ENCODE data around the gene FABP3. TPM values are rescaled to one million over a fixed set of nuclear protein-coding genes. Genes with fewer than 3 reads are reported as not detected.

FABP3 gene
- total RNA-seq (2021; ENCODE audit: unreplicated experiment) = 0.49 TPM
- polyA plus RNA-seq (2012; ENCODE audit: insufficient read length) = 0.57 TPM
- Bru-seq, nascent RNA = percentile 9 among the genes with signal in this experiment
- percentile 9 among the genes with signal in this experiment for BruChase-seq, experiment 1, labeled RNA remaining after a 2-hour chase
- BruChase-seq, experiment 2, labeled RNA remaining after a 6-hour chase = not detected
- long read RNA-seq = 0 reads

- Histone ChIP-seq H3K9me3 (ENCODE audit: control insufficient read depth, insufficient read depth, low read depth, low read length) (no peaks in the 10 kb centered on the region), H3K27ac (ENCODE audit: low read length) (no peak within 1 kb of the TSS), H3K4me1 (ENCODE audit: control insufficient read depth, insufficient read depth, low read length) (no peaks in the 10 kb centered on the region), H3K4me3 (ENCODE audit: low read depth in 2 of 2, low read length in 2 of 2) (no peak within 1 kb of the TSS), H3K27me3 (ENCODE audit: control insufficient read depth, insufficient read depth, low read length) (no peaks in the 10 kb centered on the region), H3K36me3 (ENCODE audit: control insufficient read depth, insufficient read depth, low read length) (no peaks in the 10 kb centered on the region)
- in situ Hi-C loops (cut with HindIII; ENCODE audit: low pct_unique_long_range_greater_than_20kb, low sequenced_read_pairs) (no loop called here), intact Hi-C loops (cut with micrococcal nuclease; ENCODE audit: unreplicated experiment) (no loop called here)
- no peak for TF ChIP-seq SIN3A (IDR thresholded peaks at IDR 0.05; ENCODE audit: borderline replicate concordance, insufficient read depth, low read depth, low read length)
- no peak for TF ChIP-seq CTCF (IDR thresholded peaks at IDR 0.05)
- no peak for TF ChIP-seq POLR2AphosphoS5 (IDR thresholded peaks at IDR 0.05; ENCODE audit: low read depth, low read length)
- no peak for TF ChIP-seq TCF7L2 (IDR thresholded peaks at IDR 0.05; ENCODE audit: low read depth, low read length)
- TF ChIP-seq REST (IDR thresholded peaks at IDR 0.05; ENCODE audit: insufficient read depth in 1 of 2, low read depth in 2 of 2, low read length in 1 of 2) = no peak
- CTCF ChIA-PET = interaction anchor here (0.6 to 0.9 kb wide), 3 partner anchors 20 to 178 kb away, joined by 3 to 11 read pairs (median 4); no protein-coding TSS in a partner anchor
- DNase-seq (ENCODE audit: low read depth, low spot score) (no peak), ATAC-seq (peak; percentile 62)
- POLR2A ChIA-PET = interaction anchor here (0.8 kb wide), 1 partner anchor 18 kb away, joined by 3 read pairs; no protein-coding TSS in a partner anchor
- no TSS peak for BruUV-seq (replicated peaks)
Measured at GRCh38 chr1:31373056-31373896, at the start of gene FABP3. Gene FABP3 (minus strand): TSS chr1:31373076. CDS start chr1:31373014, 62 bp downstream.

GRCh38 chr1:31421371-31422040, 48.6 kb upstream of the FABP3 start:
- ChIA-PET CTCF (interaction anchor here (0.6 to 1.6 kb wide), 8 partner anchors 27 to 236 kb away, joined by 3 to 11 read pairs (median 4); no protein-coding TSS in a partner anchor), POLR2A (interaction anchor here (0.7 kb wide), 1 partner anchor 176 kb away, joined by 4 read pairs; no protein-coding TSS in a partner anchor)
- peak; percentile 80 for TF ChIP-seq CTCF (IDR thresholded peaks at IDR 0.05)
- TF ChIP-seq SIN3A (IDR thresholded peaks at IDR 0.05; ENCODE audit: borderline replicate concordance, insufficient read depth, low read depth, low read length) = no peak
- TF ChIP-seq REST (IDR thresholded peaks at IDR 0.05; ENCODE audit: insufficient read depth in 1 of 2, low read depth in 2 of 2, low read length in 1 of 2) = no peak
- TF ChIP-seq POLR2AphosphoS5 (IDR thresholded peaks at IDR 0.05; ENCODE audit: low read depth, low read length) = no peak
- ATAC-seq (peak; percentile 52; the same call in 1 of the 2 replicates), DNase-seq (ENCODE audit: low read depth, low spot score) (no peak)
- H3K4me3 ChIP-seq (ENCODE audit: low read depth in 2 of 2, low read length in 2 of 2) = no peak overlapping the region
- intact Hi-C loops (cut with micrococcal nuclease; ENCODE audit: unreplicated experiment) (loop anchor here (5.0 kb wide), 1 partner anchor 239 kb away; no protein-coding TSS in a partner anchor), in situ Hi-C loops (cut with HindIII; ENCODE audit: low pct_unique_long_range_greater_than_20kb, low sequenced_read_pairs) (no loop called here)
- H3K36me3 ChIP-seq (ENCODE audit: control insufficient read depth, insufficient read depth, low read length) = no peaks in the 10 kb centered on the region
- peaks cover 9% of the 10 kb centered on the region for H3K4me1 ChIP-seq (ENCODE audit: control insufficient read depth, insufficient read depth, low read length)
- no TSS peak for BruUV-seq (replicated peaks)
- H3K9me3 ChIP-seq (ENCODE audit: control insufficient read depth, insufficient read depth, low read depth, low read length) = no peaks in the 10 kb centered on the region
- no peaks in the 10 kb centered on the region for H3K27me3 ChIP-seq (ENCODE audit: control insufficient read depth, insufficient read depth, low read length)
- H3K27ac ChIP-seq (ENCODE audit: low read length) = no peak overlapping the region
